ENCODE results near the gene LTBP1.

LTBP1 gene

GRCh38 chr2:33099989-33100388 lies 153.2 kb downstream of the LTBP1 start:
- Mint-ChIP-seq H3K36me3 (ENCODE audit: low read depth) (no peaks in the 10 kb centered on the region), H3K9me3 (peaks cover 3% of the 10 kb centered on the region), H3K4me3 (no peak overlapping the region), H3K27ac (no peak overlapping the region), H3K27me3 (peaks cover 16% of the 10 kb centered on the region), H3K4me1 (ENCODE audit: low read depth) (no peaks in the 10 kb centered on the region)

GRCh38 chr2:33100921-33101320 lies 154.2 kb downstream of the LTBP1 start:
- no peak overlapping the region for H3K27ac Mint-ChIP-seq
- peaks cover under 1% of the 10 kb centered on the region for H3K9me3 Mint-ChIP-seq
- no peak overlapping the region for H3K4me3 Mint-ChIP-seq
- no peaks in the 10 kb centered on the region for H3K4me1 Mint-ChIP-seq (ENCODE audit: low read depth)
- H3K36me3 Mint-ChIP-seq (ENCODE audit: low read depth): no peaks in the 10 kb centered on the region
- peaks cover 19% of the 10 kb centered on the region for H3K27me3 Mint-ChIP-seq

- H3K27ac Mint-ChIP-seq: no peak overlapping the region
- H3K4me1 Mint-ChIP-seq (ENCODE audit: low read depth): no peaks in the 10 kb centered on the region
- H3K27me3 Mint-ChIP-seq: peaks cover 27% of the 10 kb centered on the region
- no peak overlapping the region for H3K4me3 Mint-ChIP-seq
- no peaks in the 10 kb centered on the region for H3K36me3 Mint-ChIP-seq (ENCODE audit: low read depth)
- no peaks in the 10 kb centered on the region for H3K9me3 Mint-ChIP-seq
Observed at GRCh38 chr2:33104052-33104623, 157.4 kb downstream of the LTBP1 start.

GRCh38 chr2:33104726-33105125 lies 158.0 kb downstream of the LTBP1 start:
- Mint-ChIP-seq H3K4me1 (ENCODE audit: low read depth) (no peaks in the 10 kb centered on the region), H3K4me3 (no peak overlapping the region), H3K36me3 (ENCODE audit: low read depth) (no peaks in the 10 kb centered on the region), H3K9me3 (no peaks in the 10 kb centered on the region), H3K27me3 (peaks cover 26% of the 10 kb centered on the region), H3K27ac (no peak overlapping the region)

GRCh38 chr2:33106115-33106514 lies 159.4 kb downstream of the LTBP1 start:
- H3K9me3 Mint-ChIP-seq: no peaks in the 10 kb centered on the region
- no peaks in the 10 kb centered on the region for H3K36me3 Mint-ChIP-seq (ENCODE audit: low read depth)
- H3K4me1 Mint-ChIP-seq (ENCODE audit: low read depth): no peaks in the 10 kb centered on the region
- H3K4me3 Mint-ChIP-seq: no peak overlapping the region
- H3K27ac Mint-ChIP-seq: no peak overlapping the region
- H3K27me3 Mint-ChIP-seq: peaks cover 23% of the 10 kb centered on the region

- Mint-ChIP-seq H3K27me3 (peaks cover 31% of the 10 kb centered on the region), H3K36me3 (ENCODE audit: low read depth) (no peaks in the 10 kb centered on the region), H3K4me1 (ENCODE audit: low read depth) (no peaks in the 10 kb centered on the region), H3K27ac (no peak overlapping the region), H3K4me3 (no peak overlapping the region), H3K9me3 (no peaks in the 10 kb centered on the region)
Observed at GRCh38 chr2:33107690-33108482, 161.1 kb downstream of the LTBP1 start.

GRCh38 chr2:33108483-33109443 lies 162.0 kb downstream of the LTBP1 start:
- H3K4me3 Mint-ChIP-seq: no peak overlapping the region
- H3K9me3 Mint-ChIP-seq: no peaks in the 10 kb centered on the region
- peaks cover 31% of the 10 kb centered on the region for H3K27me3 Mint-ChIP-seq
- H3K36me3 Mint-ChIP-seq (ENCODE audit: low read depth): no peaks in the 10 kb centered on the region
- H3K27ac Mint-ChIP-seq: no peak overlapping the region
- H3K4me1 Mint-ChIP-seq (ENCODE audit: low read depth): no peaks in the 10 kb centered on the region

GRCh38 chr2:33110461-33110860 lies 163.7 kb downstream of the LTBP1 start:
- Mint-ChIP-seq H3K4me1 (ENCODE audit: low read depth) (no peaks in the 10 kb centered on the region), H3K27me3 (peaks cover 24% of the 10 kb centered on the region), H3K36me3 (ENCODE audit: low read depth) (no peaks in the 10 kb centered on the region), H3K9me3 (no peaks in the 10 kb centered on the region), H3K4me3 (no peak overlapping the region), H3K27ac (no peak overlapping the region)

- Mint-ChIP-seq H3K27ac (no peak overlapping the region), H3K9me3 (no peaks in the 10 kb centered on the region), H3K4me1 (ENCODE audit: low read depth) (no peaks in the 10 kb centered on the region), H3K4me3 (no peak overlapping the region), H3K36me3 (ENCODE audit: low read depth) (no peaks in the 10 kb centered on the region), H3K27me3 (peaks cover 19% of the 10 kb centered on the region)
Observed at GRCh38 chr2:33111002-33111446, 164.3 kb downstream of the LTBP1 start.

- Mint-ChIP-seq H3K27me3 (peaks cover 20% of the 10 kb centered on the region), H3K4me3 (no peak overlapping the region), H3K9me3 (peaks cover under 1% of the 10 kb centered on the region), H3K27ac (no peak overlapping the region), H3K4me1 (ENCODE audit: low read depth) (no peaks in the 10 kb centered on the region), H3K36me3 (ENCODE audit: low read depth) (no peaks in the 10 kb centered on the region)
Observed at GRCh38 chr2:33115196-33115595, 168.4 kb downstream of the LTBP1 start.

- no peak overlapping the region for H3K4me3 Mint-ChIP-seq
- H3K4me1 Mint-ChIP-seq (ENCODE audit: low read depth): no peaks in the 10 kb centered on the region
- H3K9me3 Mint-ChIP-seq: peaks cover 4% of the 10 kb centered on the region
- peaks cover 20% of the 10 kb centered on the region for H3K27me3 Mint-ChIP-seq
- H3K27ac Mint-ChIP-seq: no peak overlapping the region
- no peaks in the 10 kb centered on the region for H3K36me3 Mint-ChIP-seq (ENCODE audit: low read depth)
Observed at GRCh38 chr2:33115728-33116127, 169.0 kb downstream of the LTBP1 start.

GRCh38 chr2:33116799-33117198 lies 170.0 kb downstream of the LTBP1 start:
- H3K4me3 Mint-ChIP-seq: no peak overlapping the region
- H3K9me3 Mint-ChIP-seq: peaks cover 4% of the 10 kb centered on the region
- H3K4me1 Mint-ChIP-seq (ENCODE audit: low read depth): no peaks in the 10 kb centered on the region

GRCh38 chr2:33118651-33119050 lies 171.9 kb downstream of the LTBP1 start:
- H3K4me3 Mint-ChIP-seq: no peak overlapping the region
- no peaks in the 10 kb centered on the region for H3K36me3 Mint-ChIP-seq (ENCODE audit: low read depth)
- H3K27me3 Mint-ChIP-seq: peaks cover 11% of the 10 kb centered on the region
- H3K27ac Mint-ChIP-seq: no peak overlapping the region
- H3K4me1 Mint-ChIP-seq (ENCODE audit: low read depth): no peaks in the 10 kb centered on the region
- H3K9me3 Mint-ChIP-seq: peaks cover 4% of the 10 kb centered on the region

More at GRCh38 chr2:33116799-33117198, 170.0 kb downstream of the LTBP1 start:
- Mint-ChIP-seq H3K27me3 (peaks cover 15% of the 10 kb centered on the region), H3K36me3 (ENCODE audit: low read depth) (no peaks in the 10 kb centered on the region), H3K27ac (no peak overlapping the region)

GRCh38 chr2:33121416-33121815 lies 174.7 kb downstream of the LTBP1 start:
- Mint-ChIP-seq H3K9me3 (peaks cover 4% of the 10 kb centered on the region), H3K27me3 (peaks cover 21% of the 10 kb centered on the region), H3K4me3 (no peak overlapping the region), H3K36me3 (ENCODE audit: low read depth) (no peaks in the 10 kb centered on the region), H3K27ac (no peak overlapping the region), H3K4me1 (ENCODE audit: low read depth) (no peaks in the 10 kb centered on the region)

GRCh38 chr2:33121925-33122324 lies 175.2 kb downstream of the LTBP1 start:
- H3K4me1 Mint-ChIP-seq (ENCODE audit: low read depth): no peaks in the 10 kb centered on the region

More at GRCh38 chr2:33121925-33122324, 175.2 kb downstream of the LTBP1 start:
- Mint-ChIP-seq H3K27me3 (peaks cover 23% of the 10 kb centered on the region), H3K27ac (no peak overlapping the region), H3K4me3 (no peak overlapping the region), H3K36me3 (ENCODE audit: low read depth) (no peaks in the 10 kb centered on the region), H3K9me3 (peaks cover 4% of the 10 kb centered on the region)

Measured in stimulated activated naive CD8-positive, alpha-beta T cell treated with anti-CD3 and anti-CD28 coated beads, Interleukin-15, Interleukin-2, amounts not matched to agents 100 ng/mL and 50 ng/mL, for 24 hours (primary cell).